HCEC 1CT (cell line): ENCODE measurements around the gene DARS1.
"Not testable (repeated sequence)": the region's sequence is repeated elsewhere in the genome, so short reads cannot be mapped to it uniquely, and the experiment has no call there.

ENCODE experiments used
- DNase-seq: peaks from one replicate; pipeline ENCODE4 v3.0.0-alpha.2; 2017

The DARS1 gene

DNA sequence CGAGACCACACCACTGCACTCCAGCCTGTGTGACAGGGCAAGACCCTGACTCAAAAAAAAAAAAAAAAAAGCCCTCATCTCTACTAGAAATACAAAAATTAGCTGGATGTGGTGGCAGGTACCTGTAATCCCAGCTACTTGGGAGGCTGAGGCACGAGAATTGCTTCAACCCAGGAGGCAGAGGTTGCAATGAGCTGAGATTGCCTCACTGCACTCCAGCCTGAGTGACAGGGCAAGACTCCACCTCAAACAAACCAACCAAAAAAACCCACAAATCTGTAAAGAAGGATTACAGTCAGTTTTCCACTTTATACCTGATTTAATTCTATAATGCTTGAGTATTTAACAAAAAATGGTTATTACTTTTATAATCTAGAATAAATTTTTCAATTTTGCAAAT, 9.7 kb downstream of the DARS1 start:
- no peak for DNase-seq

DNA sequence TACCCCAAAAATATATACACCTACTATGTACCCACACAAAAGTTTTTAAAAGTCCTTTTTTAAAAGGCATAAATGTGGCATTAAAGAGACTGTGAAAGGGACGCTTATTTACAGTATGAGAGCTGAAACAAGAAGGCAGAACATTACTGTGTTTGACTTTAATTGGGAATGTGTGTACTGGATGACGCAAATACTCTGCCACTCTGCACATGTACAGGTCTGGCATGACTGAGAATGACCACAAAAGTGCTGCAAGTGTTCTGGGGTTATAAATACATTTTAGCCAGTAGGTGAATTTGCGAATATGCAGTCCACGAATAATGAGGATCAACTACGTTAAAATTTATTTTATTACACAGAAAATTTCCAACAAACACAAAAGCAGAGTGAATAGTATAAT, 11.4 kb downstream of the DARS1 start:
- no peak for DNase-seq

DNA sequence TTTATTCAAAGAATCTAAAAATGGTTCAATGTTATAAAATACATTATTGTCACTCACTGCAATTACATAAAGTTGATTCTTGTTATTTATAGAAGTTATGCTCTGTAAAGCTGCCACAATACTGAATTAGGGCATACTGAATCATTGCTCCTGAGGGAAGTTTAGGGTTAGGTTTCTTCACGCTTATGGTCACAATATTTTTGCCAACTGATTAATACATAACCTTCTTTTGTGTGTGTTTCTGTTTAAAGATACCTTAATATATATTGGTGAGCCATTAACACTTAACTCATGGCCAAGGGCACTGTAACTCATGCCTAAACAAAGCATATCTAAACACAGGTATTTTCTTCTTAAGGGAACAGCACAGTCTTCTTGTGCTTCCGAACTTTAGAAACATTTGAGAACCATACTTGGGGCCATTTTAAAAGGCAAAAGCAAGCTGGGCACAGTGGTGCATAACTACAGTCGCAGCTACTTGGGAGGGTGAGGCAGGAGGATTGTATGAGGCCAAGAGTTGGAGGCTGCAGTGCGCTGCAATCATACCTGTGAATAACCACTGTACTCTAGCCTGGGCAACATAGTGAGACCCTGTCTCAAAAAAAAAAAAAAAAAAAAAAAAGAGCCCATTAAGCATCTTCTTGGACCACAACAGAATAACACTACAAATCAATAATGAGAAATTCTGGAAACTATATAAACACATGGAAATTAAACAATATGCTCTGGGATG, 15.6 kb downstream of the DARS1 start:
- DNase-seq = no peak

DNA sequence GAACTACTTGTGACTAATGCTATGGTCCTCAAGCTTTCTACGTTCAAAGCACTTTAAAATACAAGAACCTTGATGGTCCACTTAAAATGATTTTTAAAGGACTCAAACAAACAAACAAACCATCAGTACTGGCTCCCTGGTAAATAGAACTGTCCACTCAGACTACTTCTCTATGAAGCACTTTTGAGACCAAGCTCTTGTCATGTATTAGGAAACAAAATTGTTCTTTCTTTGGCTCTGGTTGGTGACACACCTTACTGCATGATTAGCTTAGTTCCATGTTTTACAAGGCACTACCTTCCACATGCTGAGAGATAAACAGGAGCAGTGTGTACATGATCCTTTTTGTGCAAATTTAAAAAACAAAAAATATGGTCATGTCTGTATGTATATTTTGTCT, 19.7 kb downstream of the DARS1 start:
- DNase-seq = no peak

DNA sequence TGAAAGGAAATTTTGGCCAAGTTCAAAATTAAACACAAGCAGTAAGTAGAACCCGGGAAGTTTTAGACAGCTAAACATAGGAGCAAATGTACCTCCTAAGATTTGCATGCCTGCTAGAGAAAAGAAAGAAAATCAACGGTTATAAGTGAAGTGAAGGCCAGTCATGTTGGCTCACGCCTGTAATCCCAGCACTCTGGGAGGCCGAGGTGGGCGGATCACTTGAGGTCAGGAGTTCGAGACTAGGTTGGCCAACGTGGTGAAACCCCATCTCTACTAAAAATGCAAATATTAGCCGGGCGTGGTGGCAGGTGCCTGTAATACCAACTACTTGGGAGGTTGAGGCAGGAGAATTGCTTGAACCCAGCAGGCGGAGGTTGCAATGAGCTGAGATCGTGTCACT, 21.0 kb downstream of the DARS1 start:
- DNase-seq = not testable (repeated sequence)

DNA sequence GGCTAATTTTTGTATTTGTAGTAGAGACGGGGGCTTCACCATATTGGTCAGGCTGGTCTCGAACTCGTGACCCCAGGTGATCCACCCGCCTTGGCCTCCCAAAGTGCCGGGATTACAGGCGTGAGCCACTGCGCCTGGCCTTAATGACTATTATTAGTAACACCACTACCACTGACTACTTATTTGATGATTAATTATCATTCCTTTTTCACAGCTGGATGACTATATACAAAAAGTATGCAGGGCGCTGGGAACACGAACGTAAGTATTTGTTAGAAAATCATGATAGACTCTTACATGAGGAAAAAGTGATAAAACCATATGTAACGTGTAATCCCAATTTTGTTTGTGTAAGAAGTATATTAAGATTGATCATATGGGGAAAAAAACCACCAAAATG, 21.6 kb downstream of the DARS1 start:
- peak; percentile 80 for DNase-seq

DNA sequence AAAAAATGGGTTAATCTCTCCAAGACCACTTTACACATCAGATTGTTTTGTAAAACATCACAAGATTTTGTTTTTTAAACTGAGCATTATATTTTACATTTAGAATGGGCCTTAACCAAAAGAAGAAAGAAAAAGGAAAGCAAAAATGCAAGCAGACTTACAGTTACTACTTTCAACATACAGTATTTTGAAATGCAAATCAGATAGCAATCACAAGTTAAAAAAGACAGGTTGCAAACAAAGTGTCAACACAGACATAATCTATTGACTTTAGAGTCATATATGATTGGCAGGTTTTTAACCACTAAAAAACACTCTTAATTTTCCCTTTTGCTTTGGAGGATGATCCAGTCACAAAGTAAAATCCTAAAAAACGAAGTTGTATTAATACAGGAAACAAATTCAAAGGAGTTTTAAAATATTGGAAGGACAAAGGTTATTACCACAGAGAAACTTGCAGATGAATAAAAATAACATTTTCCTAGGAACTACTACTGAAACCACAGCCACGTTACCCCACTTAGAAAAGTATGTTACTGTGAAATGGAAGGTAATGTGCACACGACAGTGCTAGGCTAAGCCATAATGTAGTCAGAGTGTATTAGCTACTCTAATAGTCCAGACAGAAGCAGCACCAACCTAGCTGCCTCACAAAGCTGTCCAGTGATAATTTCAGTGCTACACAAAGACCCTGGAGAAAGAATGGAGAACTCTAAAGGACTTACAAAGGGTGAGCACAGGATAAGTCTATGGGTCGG, 22.9 kb downstream of the DARS1 start:
- DNase-seq = no peak

DNA sequence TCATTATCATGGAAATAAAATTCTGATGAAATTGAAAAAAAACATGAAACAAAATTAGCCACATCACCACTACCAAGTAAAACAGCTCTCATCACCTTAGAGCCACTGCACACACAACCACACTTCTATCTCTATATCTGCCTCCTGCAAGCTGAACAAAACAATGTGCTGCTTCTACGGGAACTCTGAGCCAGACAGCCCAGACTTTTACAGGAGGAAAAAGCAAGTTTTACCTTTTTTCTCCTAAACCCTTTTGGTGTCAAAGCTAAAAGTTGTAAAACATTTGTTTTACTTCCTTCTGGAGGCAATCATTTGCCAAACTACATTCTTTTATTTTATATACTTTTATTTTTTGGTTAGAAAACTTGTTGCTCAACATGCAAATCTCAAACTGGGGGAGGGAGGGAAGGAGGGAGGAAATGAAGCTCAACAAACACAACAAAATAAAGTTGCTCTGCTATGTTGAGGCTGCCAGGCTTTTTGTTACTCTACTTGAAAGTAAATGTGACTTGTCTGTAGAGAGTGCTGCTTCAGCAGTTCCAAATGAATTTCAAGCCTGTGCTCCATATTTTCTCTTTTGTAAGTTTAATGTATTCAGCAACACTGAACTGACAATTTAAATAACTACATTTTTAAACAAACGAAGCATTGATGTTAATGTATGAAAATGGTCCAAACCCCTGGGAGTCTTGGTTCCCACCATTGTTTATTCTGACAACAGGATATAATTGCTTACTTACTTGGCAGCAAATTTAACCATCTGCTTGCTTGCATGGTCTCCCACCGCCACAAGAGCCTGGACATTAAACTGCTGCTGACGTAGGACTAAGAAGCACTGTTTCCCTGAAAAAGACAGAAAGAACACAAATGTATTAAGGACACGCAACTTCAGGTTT, 24.5 kb downstream of the DARS1 start:
- no peak for DNase-seq

DNA sequence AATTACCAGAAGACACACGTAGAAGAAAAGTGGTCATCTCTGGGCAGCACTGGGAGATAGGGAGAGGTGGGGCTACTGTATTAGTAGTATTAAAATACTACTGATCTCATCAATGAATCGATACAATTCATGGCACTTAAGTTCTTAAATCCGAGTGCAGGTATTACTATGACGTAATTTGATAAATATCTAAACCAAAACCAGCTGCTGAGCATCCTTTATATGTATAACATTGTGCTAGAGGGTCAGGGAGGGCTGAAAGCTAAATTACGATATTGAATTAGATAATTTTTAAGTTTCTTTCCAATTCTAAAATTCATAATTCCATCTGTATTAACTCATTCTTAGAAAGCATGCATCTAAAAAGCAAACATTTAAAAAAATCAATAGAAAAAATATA, 25.3 kb downstream of the DARS1 start:
- DNase-seq = no peak

DNA sequence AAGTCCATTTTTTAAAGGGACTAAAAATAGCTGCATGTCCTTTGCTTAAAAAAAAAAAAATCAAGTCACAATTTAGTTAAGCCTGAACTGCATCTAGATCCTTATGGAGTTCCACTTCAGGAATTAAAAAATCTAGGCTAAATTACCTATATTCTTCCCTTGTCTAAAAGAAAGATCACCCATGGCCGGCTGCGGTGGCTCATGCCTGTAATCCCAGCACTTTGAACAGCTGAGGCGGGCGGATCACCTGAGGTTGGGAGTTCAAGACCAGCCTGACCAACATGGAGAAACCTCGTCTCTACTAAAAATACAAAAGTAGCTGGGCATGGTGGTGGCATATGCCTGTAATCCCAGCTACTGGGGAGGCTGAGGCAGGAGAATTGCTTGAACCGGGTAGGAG, 26.5 kb downstream of the DARS1 start:
- not testable (repeated sequence) for DNase-seq

DNA sequence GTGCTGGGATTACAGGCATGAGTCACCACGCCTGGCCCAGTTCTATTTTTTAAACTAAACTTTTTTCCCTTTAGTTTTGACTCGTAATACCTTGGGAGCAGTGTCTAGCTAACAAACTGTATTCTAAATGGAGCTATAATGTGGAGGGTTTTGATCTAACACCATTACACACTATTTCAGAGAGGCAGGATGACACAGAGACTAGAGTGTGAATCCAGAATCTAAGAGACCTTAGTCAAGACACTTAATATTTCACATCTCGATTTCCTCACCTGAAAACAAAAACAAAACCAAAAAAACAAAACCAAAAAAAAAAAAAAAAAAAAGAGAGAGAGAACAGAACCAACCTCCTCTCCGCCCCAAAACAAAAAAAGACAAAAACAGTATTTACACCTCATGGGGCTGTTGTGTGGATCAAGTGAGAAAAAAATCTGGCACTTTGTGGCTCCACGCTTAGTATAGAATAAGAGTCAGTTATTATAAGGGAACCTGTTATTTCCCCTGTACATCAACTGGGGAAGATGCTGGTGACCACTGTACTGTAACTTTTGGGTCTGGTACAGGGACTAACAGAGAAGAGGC, 31.3 kb downstream of the DARS1 start:
- DNase-seq = no peak

DNA sequence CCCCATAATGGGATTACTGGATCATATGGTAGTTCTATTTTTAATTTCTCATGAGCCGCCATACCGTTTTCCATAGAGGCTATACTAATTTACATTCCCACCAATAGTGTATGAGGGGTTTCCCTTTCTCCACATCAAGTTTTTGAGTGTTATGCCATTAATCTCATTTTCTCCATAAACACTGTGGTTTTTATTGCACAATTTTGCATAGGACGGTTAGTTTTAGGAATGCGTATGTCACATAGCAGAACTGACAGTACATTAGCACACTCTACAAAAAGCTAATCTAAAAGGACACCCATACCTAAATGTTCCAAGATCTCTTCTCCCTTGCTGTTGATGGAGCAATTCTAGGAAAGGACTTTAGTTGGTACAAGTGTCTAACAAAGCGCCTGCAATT, 32.5 kb downstream of the DARS1 start:
- peak; percentile 56 for DNase-seq

DNA sequence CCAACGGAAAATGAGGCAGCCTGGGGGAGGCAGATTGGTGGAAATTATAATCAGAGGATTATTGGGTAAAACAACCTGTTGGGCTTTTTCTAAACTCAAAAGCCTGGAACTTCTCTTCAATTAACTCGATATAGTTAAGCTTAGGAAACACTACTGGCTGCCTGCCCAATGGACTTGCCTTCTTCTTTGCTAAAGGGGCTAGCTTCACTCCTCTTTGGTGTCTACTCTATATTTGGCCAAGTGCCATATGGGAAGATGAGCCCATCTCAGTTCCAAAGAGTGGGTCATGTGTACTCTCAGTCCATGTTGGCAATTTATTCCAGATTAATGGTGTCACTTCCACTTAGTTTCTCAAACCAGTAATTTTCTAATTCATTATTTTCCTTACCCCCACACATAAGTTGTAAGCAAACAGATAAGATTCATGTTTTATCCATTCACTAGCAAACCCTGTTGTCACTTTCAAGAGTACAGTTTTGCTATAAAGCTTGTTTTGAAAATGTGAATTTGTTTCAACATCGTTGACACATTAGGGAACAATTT, 34.3 kb downstream of the DARS1 start:
- DNase-seq = no peak

DNA sequence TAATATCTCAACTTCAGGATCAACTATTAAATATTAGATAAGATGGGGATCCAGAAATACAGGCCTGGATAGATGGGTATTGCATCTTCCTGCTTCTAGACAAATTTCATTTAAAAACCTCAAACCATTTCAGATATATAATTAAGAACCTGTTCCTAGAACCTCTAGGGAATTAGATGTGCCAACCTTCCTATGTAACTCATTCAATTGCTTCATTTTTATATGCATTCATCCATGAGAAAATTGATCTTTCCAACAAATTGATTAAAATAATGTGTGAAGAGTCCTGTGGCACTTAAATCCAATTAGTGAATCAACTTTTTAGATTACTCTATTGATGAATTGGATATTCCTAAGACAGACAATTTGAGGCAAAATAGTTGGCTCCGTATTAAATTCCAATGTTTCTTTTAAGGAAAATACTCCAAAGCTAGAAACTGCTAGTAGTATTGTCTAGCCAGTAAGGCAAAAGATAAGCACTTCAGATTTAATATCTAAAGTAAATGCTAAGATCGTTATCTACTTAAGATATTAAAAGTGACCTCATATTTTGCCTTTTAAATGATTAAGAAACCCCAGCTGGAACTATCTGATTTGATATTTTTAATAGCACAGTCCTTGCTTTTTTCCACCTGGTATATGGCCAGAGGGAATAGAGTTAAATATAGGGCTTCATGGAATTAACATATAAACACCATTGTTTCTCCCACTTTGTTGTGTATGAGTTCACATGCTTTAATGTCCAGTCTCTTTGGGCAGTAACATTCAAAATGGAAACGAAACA, 35.8 kb downstream of the DARS1 start:
- DNase-seq = no peak

DNA sequence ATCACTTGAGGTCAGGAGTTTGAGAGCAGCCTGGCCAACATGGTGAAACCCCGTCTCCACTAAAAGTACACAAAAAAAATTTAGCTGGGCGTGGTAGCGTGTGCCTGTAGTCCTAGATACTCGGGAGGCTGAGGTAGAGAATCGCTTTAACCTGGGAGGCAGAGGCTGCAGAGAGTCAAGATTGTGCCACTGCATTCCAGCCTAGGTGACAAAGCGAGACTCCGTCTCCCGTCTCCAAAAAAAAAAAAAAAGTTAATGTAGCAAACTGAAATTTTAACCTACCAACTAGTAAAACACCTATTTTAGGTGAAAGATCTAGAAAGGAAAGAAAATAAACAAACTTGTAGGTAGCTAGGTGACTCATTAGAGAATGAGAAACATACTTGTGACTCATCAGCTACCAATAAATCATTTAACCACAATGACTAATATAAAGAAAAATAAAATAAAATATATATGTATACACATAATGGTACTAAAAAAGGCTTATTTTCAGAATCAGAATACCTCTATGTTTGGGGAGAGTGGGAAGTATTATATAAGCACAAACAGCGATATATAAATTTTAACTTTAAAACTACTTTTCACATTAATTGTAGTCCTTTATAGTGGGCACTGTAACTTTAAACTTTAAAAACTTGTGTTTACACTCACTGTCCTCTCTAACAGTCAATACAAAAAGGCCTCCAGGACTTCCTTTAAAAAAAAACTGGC, 36.6 kb downstream of the DARS1 start:
- peak; percentile 85 for DNase-seq

DNA sequence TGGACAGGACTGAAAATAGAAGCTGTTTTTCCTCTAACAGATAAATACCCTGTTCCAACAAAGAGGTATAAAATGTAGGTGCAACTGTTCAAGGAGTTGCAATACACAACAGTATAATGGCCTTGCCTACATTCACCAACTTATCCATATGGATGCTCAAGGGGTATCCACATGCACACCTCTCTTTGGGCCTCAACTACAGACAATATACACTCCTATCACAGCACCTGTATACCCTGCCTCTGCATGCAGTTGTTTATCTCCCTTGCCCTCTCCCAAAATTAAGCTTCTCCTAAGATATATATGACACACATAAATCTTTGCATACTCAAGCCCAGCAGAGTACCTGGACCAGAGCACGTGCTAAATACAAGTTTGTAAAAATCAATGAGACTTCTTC, 37.3 kb downstream of the DARS1 start:
- no peak for DNase-seq

DNA sequence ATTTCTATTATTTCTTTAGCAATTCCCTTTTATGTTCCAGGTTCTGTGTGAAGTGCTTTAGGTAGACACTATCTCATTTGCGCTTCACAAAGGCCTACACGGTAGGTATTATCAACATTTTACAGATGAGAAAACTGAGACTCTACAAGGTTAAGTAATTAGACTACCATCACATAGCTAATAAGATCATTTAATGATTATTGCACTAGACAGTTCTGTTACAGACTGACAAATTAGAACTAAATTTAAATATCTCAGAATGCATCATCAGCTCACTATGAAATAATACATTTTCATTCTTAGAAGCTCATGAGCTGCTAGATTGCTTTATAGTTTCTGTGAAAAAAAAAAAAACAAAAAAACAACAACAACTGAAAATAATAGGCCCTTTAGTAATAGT, 37.9 kb downstream of the DARS1 start:
- DNase-seq = no peak

DNA sequence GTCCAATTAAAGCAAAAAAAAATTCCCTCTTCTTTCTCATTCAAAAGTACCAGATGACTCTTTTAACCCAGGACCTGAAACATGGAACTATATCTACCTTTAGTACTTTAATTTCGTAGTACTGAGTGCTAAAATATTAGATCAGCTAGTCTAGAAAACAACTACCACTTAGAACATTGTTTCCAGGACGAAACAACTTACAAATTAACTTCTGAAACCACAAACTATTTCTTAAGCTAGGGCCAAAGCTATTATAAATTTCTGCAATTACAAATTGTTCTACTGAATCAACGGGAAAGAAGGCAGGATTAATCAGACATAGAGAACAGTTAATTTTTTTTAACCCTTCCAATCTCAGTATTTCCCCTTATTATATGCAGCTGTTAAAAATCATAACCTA, 39.9 kb downstream of the DARS1 start:
- no peak for DNase-seq

DNA sequence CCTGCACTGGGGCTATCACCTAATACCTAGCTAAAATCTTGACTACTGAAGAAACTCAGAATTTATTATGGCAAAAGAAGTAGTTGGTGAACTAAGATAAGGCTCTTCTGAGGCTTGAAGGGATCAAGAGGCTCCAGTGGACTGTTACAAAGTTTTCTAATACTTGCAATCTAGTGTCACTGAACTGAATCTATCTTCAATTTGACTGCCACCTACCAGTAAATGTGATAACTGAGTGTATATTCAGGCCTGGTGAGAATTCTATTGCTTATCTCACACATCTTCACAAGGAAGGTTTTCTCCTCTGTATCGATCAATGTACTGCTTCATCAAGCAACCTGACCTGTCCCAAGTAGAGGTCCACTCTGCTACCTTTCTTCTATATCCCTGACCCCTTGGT, 40.8 kb downstream of the DARS1 start:
- no peak for DNase-seq

DNA sequence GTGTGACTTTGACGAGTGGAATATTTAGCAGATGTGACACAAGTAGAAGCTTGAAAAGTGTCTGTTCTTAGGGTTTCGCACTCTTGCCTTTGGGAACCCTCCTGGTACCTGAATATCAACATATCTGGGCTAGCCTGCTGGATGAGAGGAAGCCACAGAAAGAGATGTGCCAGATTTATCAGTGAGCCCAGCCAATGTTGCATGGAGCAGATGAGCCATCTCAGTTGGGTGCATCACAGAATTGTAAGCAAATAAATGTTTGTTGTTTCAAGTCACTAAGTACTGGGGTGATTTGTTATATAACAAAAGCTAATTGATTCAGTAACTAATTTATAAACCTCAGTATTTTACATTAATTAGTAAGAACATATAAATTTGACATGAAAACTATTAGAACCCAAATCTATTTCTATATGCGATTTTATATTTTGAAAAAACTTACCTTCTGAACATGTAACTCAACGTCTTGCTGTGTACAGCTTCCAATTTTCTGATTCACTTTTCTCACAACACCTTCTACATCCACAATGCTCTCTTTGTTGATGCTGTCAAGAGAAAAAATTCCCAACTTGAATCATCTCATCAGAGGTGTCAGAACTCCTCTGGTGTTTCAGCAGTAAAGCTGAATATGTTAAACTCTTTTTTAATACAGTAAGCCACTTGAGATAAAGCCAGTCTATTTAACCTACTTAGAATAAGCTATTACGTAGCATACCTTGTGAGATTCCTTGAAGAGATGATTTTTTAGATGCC, 42.3 kb downstream of the DARS1 start:
- DNase-seq = no peak

DNA sequence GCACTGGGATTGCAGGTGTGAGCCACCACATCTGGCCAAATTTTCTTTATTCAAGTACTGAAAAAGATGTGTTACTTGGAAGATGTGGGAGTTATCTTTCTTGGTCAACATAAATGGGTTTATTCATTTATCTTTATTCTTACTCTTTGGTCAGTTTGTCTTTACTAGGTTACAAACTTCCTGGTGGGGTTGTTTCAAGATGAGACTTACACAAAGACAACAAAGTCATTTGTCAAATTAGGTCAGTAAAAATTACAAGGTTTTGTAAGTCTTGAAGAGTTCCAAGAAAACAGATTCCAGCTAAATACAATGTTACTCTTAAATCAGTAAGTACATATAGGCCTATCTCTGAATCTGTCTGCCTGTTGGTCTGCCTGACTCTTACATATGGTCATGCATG, 48.9 kb downstream of the DARS1 start:
- DNase-seq = no peak
